Erythroblast (primary cell): ENCODE data around the gene LIPT2.

Experiments used
- DNase-seq, 2 experiments: peaks; one replicate each; lab custom pipeline; 2025; lab: John Stamatoyannopoulos, UW
- GATA1 ChIP-seq: IDR thresholded peaks from 2 replicates; pipeline ENCODE4 v1.6.1; 2011; ENCODE audit warnings: low read depth, mild to moderate bottlenecking, control low read depth, low read length, moderate library complexity
- POLR2A ChIP-seq: IDR thresholded peaks from 2 replicates; pipeline ENCODE4 v1.6.1; 2011; ENCODE audit warnings: mild to moderate bottlenecking, low read length

Gene LIPT2

GRCh38 chr11:74492974-74493790 lies at the start of gene LIPT2:
Gene LIPT2, minus strand, starts transcription at chr11:74493724. Its CDS starts 21 bp downstream, at chr11:74493703.
- TF ChIP-seq POLR2A: peak; percentile 93
- TF ChIP-seq GATA1: no peak
- peak; percentile 98 for DNase-seq

DNA sequence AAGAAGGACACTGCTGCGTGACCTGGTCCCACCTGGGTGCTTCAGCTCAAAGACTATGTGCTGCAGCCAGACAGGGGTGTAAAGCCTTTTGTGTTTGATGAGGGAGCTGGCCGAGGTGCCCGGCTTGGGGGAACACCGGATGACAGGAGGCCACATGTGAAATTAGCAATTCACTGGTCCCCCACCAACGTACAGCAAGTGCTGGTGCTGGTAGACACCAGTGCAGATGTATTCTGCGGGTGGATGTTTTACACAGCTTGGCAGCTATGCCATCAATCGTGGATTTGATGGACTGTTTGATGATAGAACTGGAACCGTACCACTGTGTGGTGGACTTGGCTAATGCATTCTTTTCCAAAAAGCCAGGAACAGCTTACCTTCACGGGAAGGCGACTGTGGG lies 47.9 kb upstream of the LIPT2 start:
- no peak for DNase-seq
- TF ChIP-seq GATA1 (no peak), POLR2A (no peak)

- no peak for TF ChIP-seq POLR2A
- TF ChIP-seq GATA1: no peak
- DNase-seq: peak in 1 of 2 experiments; percentile 20
Observed at GRCh38 chr11:74540270-74540669, 46.7 kb upstream of the LIPT2 start.

DNA sequence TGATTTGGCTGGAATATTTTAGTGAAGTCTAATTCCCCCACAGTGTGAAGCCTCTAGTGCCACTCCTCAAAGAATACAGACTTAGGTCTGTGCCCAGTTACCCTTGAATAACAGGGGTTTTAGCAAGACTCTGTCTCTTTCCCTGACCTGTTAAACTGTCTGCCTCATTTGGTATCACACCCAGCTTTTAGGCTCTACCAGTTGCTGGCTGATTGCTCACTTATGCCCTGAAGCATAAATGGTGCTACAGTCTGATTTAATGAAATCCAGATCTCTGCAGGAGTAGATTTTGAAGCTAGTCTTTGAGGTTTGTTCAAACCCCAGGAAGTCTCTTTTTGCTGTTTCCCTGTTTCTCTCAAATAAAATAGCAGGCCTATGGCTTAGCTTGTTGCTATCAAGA lies 45.2 kb upstream of the LIPT2 start:
- DNase-seq: no peak
- TF ChIP-seq GATA1: no peak
- no peak for TF ChIP-seq POLR2A

GRCh38 chr11:74535371-74536160 lies 42.0 kb upstream of the LIPT2 start:
- no peak for DNase-seq
- TF ChIP-seq POLR2A (no peak), GATA1 (no peak)

- DNase-seq: peak in 1 of 2 experiments; percentile 13
Observed at GRCh38 chr11:74534946-74535275, 41.4 kb upstream of the LIPT2 start.

DNA sequence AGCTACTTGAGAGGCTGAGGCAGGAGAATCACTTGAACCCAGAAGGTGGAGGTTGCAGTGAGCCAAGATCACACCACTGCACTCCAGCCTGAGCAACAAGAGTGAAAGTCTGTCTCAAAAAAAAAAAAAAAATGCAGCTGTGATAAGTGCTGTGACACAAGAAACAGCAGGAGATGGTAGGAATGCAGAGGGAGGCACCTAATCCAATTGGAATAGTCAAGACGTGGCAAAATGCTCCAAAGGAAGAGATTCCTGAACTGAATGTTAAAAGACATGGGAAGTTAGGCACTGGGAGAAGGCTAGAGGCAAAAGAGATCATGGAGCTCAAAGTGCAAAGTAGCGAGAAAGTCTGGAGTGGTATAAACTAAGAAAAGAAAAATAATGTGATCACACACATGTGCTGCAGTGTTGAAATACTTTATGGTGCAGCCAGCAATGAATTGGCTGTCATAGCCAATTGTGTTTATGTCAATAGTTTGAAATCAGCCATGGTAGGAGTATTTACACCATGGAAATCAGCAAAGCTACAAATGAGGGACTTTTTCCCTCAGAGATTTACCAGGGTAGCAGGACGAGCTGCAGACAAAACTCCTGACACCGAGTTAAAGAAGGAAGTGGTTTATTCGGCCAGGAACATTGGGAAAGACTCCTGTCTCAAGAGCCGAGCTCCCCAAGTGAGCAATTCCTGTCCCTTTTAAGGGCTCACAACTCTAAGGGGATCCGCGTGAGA lies 40.9 kb upstream of the LIPT2 start:
- TF ChIP-seq GATA1 (no peak), POLR2A (no peak)
- no peak for DNase-seq

- DNase-seq: no peak
- no peak for TF ChIP-seq GATA1
- TF ChIP-seq POLR2A: no peak
Observed at GRCh38 chr11:74533421-74533820, 39.9 kb upstream of the LIPT2 start.

DNA sequence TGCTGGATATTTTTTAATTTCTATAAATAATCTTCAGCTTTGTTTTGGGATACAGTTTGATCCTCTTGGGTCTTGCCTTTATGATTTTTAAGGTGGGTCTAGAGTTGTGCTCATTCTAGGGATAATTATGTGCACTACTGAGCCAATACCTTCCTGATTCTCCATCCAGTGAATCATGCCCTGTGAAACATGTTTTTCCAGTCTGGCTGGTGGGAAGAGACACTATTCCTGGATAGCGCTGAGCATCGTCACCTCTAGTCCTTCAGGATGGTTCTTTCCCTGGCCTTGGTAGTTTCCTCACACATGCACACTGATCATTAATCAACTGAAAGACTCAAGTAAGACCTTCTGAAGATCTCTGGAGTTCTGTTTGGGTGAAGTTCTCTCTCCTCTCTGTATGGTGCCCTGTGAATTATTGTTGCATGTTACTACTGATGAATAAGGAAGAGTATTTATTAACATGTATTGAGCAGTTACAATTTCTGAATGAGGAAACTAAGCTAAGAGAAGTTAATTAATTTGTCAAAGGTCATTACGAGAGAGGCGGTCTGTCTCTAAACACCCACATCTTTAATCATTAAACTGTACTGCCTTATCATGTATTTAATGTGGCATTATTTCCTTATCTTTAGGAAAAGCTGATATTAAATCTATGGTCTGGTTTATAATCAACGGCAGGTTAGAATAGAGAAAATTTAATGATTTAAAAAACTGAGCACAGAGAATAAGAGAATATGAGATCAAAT lies 39.1 kb upstream of the LIPT2 start:
- DNase-seq: no peak
- TF ChIP-seq GATA1 (no peak), POLR2A (no peak)

GRCh38 chr11:74524978-74525377 lies 31.5 kb upstream of the LIPT2 start:
- no peak for DNase-seq
- TF ChIP-seq GATA1 (no peak), POLR2A (no peak)

DNA sequence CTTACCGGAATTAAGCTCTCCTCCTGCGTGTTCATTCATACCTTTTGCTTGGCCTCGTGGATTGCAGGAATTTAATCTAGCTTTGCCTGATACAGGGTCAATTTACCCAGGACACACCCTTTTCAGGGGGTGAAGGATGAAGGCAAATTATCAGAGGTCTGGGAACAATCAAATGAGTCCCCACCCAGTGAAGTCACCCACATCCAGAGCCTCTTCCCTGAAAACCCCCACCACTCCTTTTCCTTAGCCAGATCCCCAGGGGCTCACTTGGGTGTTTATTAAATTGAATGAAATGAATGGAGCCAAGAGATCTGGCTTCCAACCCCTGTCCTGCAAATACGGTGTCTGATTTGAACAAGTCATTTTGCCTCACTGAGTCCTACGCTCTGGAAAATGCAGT lies 31.0 kb upstream of the LIPT2 start:
- DNase-seq: no peak

GRCh38 chr11:74522776-74523175 lies 29.3 kb upstream of the LIPT2 start:
- TF ChIP-seq POLR2A (no peak), GATA1 (no peak)
- DNase-seq: no peak

More for the DNA sequence above, 31.0 kb upstream of the LIPT2 start:
- TF ChIP-seq POLR2A (no peak), GATA1 (no peak)

DNA sequence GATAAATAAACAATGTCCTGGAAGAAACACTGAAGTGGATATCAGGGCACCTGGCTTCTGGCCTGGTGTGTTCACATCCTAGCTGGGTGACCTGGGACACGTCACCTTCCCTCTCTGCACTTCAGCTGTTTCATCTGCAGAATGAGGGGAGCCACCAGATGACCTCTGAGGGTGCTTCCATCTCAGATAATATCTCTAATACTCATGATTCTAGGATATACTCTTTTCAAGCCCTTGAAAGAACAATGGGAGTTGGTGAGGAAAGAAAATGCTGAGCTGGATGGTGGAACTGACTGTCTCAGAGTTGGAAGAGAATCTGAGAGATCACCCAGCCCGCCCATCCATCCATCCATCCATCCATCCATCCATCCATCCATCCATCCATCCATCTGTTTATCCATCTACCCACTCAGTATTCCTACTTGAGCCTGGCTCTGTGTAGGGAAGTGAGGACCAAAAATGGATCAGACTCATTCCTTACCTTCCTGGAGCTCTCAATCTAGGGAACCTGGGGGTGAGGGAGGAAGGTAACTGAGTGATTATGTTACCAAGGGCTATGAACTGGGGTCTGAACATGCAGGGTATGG lies 28.2 kb upstream of the LIPT2 start:
- no peak for DNase-seq
- TF ChIP-seq POLR2A (no peak), GATA1 (no peak)
